Measurements from ENCODE around the gene GIT2.

DNA sequence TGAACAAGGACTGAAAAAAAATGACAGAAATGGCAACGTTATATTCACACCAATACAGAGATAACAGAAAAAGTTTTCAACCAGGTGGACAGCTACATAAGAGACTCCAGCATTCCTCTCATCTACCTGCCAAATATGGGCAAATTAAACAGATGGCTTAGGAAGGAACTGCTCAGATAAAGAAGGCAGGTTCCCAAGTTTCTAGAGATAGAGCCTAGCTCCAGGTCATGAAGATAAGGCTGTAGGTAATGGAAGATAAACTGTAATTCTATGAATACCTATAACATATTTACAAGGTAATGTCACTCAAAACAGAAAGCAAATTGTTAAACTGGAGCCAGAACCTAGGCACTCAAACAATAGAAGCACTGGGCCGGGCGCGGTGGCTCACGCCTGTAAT lies 42.5 kb downstream of the GIT2 start:
- TF ChIP-seq, protein P1, sequence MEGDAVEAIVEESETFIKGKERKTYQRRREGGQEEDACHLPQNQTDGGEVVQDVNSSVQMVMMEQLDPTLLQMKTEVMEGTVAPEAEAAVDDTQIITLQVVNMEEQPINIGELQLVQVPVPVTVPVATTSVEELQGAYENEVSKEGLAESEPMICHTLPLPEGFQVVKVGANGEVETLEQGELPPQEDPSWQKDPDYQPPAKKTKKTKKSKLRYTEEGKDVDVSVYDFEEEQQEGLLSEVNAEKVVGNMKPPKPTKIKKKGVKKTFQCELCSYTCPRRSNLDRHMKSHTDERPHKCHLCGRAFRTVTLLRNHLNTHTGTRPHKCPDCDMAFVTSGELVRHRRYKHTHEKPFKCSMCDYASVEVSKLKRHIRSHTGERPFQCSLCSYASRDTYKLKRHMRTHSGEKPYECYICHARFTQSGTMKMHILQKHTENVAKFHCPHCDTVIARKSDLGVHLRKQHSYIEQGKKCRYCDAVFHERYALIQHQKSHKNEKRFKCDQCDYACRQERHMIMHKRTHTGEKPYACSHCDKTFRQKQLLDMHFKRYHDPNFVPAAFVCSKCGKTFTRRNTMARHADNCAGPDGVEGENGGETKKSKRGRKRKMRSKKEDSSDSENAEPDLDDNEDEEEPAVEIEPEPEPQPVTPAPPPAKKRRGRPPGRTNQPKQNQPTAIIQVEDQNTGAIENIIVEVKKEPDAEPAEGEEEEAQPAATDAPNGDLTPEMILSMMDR (IDR thresholded peaks at IDR 0.05), result no peak
- TF ChIP-seq, protein P2, sequence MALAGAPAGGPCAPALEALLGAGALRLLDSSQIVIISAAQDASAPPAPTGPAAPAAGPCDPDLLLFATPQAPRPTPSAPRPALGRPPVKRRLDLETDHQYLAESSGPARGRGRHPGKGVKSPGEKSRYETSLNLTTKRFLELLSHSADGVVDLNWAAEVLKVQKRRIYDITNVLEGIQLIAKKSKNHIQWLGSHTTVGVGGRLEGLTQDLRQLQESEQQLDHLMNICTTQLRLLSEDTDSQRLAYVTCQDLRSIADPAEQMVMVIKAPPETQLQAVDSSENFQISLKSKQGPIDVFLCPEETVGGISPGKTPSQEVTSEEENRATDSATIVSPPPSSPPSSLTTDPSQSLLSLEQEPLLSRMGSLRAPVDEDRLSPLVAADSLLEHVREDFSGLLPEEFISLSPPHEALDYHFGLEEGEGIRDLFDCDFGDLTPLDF (CRISPR knock-in tag; IDR thresholded peaks at IDR 0.05), result no peak

Measured in WTC11 (cell line).